K562 (cell line): Measurements from ENCODE around the gene BOD1L2. TPM values are rescaled to one million over a fixed set of nuclear protein-coding genes. Genes with fewer than 3 reads are reported as not detected.
A peak's percentile ranks its signal among the peaks of the same experiment; 100 is the strongest.

Experiments
- ASH1L ChIP-seq: fragments of 450-650 bp; IDR thresholded peaks from 2 replicates; pipeline ENCODE4 v1.6.1; 2018; ENCODE audit warnings: borderline replicate concordance, mild to moderate bottlenecking, low read depth; ENCODE audit not compliant: partially characterized antibody
- ATF4 ChIP-seq: fragments of 450-650 bp; formaldehyde crosslinking; IDR thresholded peaks from 2 replicates; pipeline ENCODE4 v1.4.0; 2022; ENCODE audit warnings: mild to moderate bottlenecking, moderate library complexity
- DLX4 ChIP-seq: fragments of 250-450 bp; sonication (Bioruptor Pico); IDR thresholded peaks from 2 replicates; pipeline ENCODE4 v1.6.1; 2021; ENCODE audit warnings: mild to moderate bottlenecking
- ETV6 ChIP-seq, 3 experiments: fragments of 150-350 bp in 1 of 3; sonication (generic) in 1 of 3; formaldehyde crosslinking in 1 of 3; IDR thresholded peaks; 2 replicates each; pipeline versions ENCODE4 v1.6.1 to v1.8.0; 2014 to 2022; ENCODE audit warnings: borderline replicate concordance in 2 of 3, low read depth in 2 of 3, antibody characterized with exemption in 1 of 3, low read length in 1 of 3, mild to moderate bottlenecking in 1 of 3, missing genetic modification reagents in 1 of 3
- FOXM1 ChIP-seq, 2 experiments: fragments of 450-650 bp in 1 of 2; sonication (generic) in 1 of 2; formaldehyde crosslinking in 1 of 2; IDR thresholded peaks; 2 replicates each; pipeline versions ENCODE4 v1.6.1 to v1.9.0; 2017 to 2022; ENCODE audit warnings: low read depth in 2 of 2, mild to moderate bottlenecking in 2 of 2, missing genetic modification reagents in 1 of 2, moderate library complexity in 1 of 2
- GABPA ChIP-seq: fragments of 200-800 bp; sonication (Bioruptor generic); conservative IDR thresholded peaks from 2 replicates; pipeline ENCODE4 v1.6.1; 2016; ENCODE audit warnings: low read depth, missing genetic modification characterization, missing compliant biosample characterization
- IFI16 ChIP-seq: fragments of 250-450 bp; sonication (Bioruptor Pico); IDR thresholded peaks from 2 replicates; pipeline ENCODE4 v2.1.2; 2022; ENCODE audit warnings: mild to moderate bottlenecking, inconsistent platforms
- JUND ChIP-seq, 2 experiments: IDR thresholded peaks; 2 replicates in 1 of 2; 3 replicates in 1 of 2; pipeline ENCODE4 v1.6.1; 2011; ENCODE audit warnings: borderline replicate concordance in 2 of 2, low read depth in 2 of 2, low read length in 2 of 2, improper control_type of control experiment in 1 of 2, missing biosample characterization in 1 of 2, missing genetic modification characterization in 1 of 2, missing genetic modification reagents in 1 of 2
- MEIS2 ChIP-seq: fragments of 450-650 bp; IDR thresholded peaks from 2 replicates; pipeline ENCODE4 v1.6.1; 2014; ENCODE audit warnings: mild to moderate bottlenecking; ENCODE audit not compliant: partially characterized antibody
- MNT ChIP-seq, 2 experiments: fragments of 450-650 bp; conservative IDR thresholded peaks; 2 replicates each; pipeline ENCODE4 v1.6.1; 2017; ENCODE audit warnings: mild to moderate bottlenecking in 2 of 2, moderate library complexity in 2 of 2
- NFRKB ChIP-seq: fragments of 450-650 bp; IDR thresholded peaks from 2 replicates; pipeline ENCODE4 v1.6.1; 2016; ENCODE audit warnings: low read depth
- NFXL1 ChIP-seq: fragments of 450-650 bp; formaldehyde crosslinking; IDR thresholded peaks from 2 replicates; pipeline ENCODE4 v1.4.0; 2021; ENCODE audit warnings: mild to moderate bottlenecking
- PHF20 ChIP-seq: fragments of 450-650 bp; IDR thresholded peaks from 2 replicates; pipeline ENCODE4 v1.6.1; 2018; ENCODE audit not compliant: partially characterized antibody
- SIN3B ChIP-seq: fragments of 450-650 bp; IDR thresholded peaks from 2 replicates; pipeline ENCODE4 v1.6.1; 2017; ENCODE audit warnings: low read depth, mild to moderate bottlenecking, moderate library complexity
- TCF7 ChIP-seq: sonication (generic); IDR thresholded peaks from 2 replicates; pipeline ENCODE4 v1.6.1; 2016; ENCODE audit warnings: antibody characterized with exemption, borderline replicate concordance
- USF2 ChIP-seq: sonication (generic); formaldehyde crosslinking; IDR thresholded peaks from 2 replicates; pipeline ENCODE4 v1.5.0; 2020; ENCODE audit warnings: missing genetic modification reagents
- VEZF1 ChIP-seq: fragments of 200-800 bp; sonication (Bioruptor generic); IDR thresholded peaks from 2 replicates; pipeline ENCODE4 v1.6.1; 2017; ENCODE audit warnings: missing genetic modification characterization, missing compliant biosample characterization
- ZNF133 ChIP-seq: fragments of 250-450 bp; sonication (Bioruptor Pico); IDR thresholded peaks from 2 replicates; pipeline ENCODE4 v1.4.0; 2020; ENCODE audit warnings: mild to moderate bottlenecking
- ZNF324 ChIP-seq: fragments of 250-450 bp; sonication (Bioruptor Pico); IDR thresholded peaks from 2 replicates; pipeline ENCODE4 v1.4.0; 2020; ENCODE audit warnings: mild to moderate bottlenecking
- ZNF785 ChIP-seq: fragments of 250-450 bp; sonication (Bioruptor Pico); IDR thresholded peaks from 2 replicates; pipeline ENCODE4 v1.4.0; 2020; ENCODE audit warnings: mild to moderate bottlenecking
- polyA plus RNA-seq, 8 experiments: library from polyadenylated mRNA; depleted of rRNA in 4 of 8; stranded (reverse) in 5 of 8; unstranded in 3 of 8; fragments of >200 nt; fragmentation: Nextera tagmentation in 2 of 8; fragmentation: Illumina TruSeq in 1 of 8; extraction: Ambion mirVana in 2 of 8; extraction: Trizol in 1 of 8; gene quantifications; 2 replicates each; pipeline versions ENCODE4 v1.2.1 to v1.2.3, GENCODE V29; 2011 to 2014; ENCODE audit warnings: inconsistent platforms in 1 of 8, missing spikeins in 1 of 8
- total RNA-seq, 7 experiments: library from RNA; depleted of rRNA in 6 of 7; stranded (reverse); fragments of >200 nt in 6 of 7; fragmentation: Illumina TruSeq in 2 of 7; extraction: Trizol in 2 of 7; gene quantifications; 2 replicates each; pipeline versions ENCODE4 v1.2.1 to v1.2.3, GENCODE V29; 2011 to 2021; ENCODE audit warnings: low replicate concordance in 1 of 7
- TF ChIP-seq, protein P1 (sequence below): fragments of 450-650 bp; formaldehyde crosslinking; IDR thresholded peaks from 2 replicates; pipeline ENCODE4 v1.4.0; 2022; ENCODE audit warnings: missing genetic modification characterization

BOD1L2 gene
- total and polyA plus RNA-seq, 9 of the 15 experiments (the other 6 are each of a cell fraction or from before 2014, with no cell fraction given), result 0.03 TPM; not detected in 8

- TF ChIP-seq ASH1L (no peak), SIN3B (no peak), PHF20 (no peak), FOXM1 (IDR thresholded peaks at IDR 0.05; ENCODE audit: low read depth) (no peak), FOXM1 (CRISPR knock-in tag; IDR thresholded peaks at IDR 0.05; ENCODE audit: low read depth) (no peak), MEIS2 (peak; percentile 77), USF2 (no peak), ETV6 (IDR thresholded peaks at IDR 0.05; ENCODE audit: borderline replicate concordance in 1 of 2, low read depth in 2 of 2, low read length in 1 of 2) (no peak), ETV6 (CRISPR knock-in tag; IDR thresholded peaks at IDR 0.05; ENCODE audit: borderline replicate concordance) (no peak), GABPA (no peak), ZNF133 (CRISPR knock-in tag) (no peak), IFI16 (no peak), ZNF785 (CRISPR knock-in tag) (no peak), ZNF324 (CRISPR knock-in tag) (no peak), DLX4 (CRISPR knock-in tag) (no peak), MNT (conservative IDR thresholded peaks at IDR 0.05) (no peak), NFXL1 (no peak), JUND (IDR thresholded peaks at IDR 0.05; ENCODE audit: borderline replicate concordance, low read depth, low read length) (0 out of 2 replicates have a peak, but pooled peaks have one; percentile 42), JUND (tag; IDR thresholded peaks at IDR 0.05; ENCODE audit: borderline replicate concordance, low read depth, low read length) (peak; percentile 62; the same call in 2 of the 3 replicates), NFRKB (no peak), ATF4 (CRISPR knock-in tag) (no peak), TCF7 (no peak), VEZF1 (CRISPR knock-in tag) (no peak)
- TF ChIP-seq, protein P1, sequence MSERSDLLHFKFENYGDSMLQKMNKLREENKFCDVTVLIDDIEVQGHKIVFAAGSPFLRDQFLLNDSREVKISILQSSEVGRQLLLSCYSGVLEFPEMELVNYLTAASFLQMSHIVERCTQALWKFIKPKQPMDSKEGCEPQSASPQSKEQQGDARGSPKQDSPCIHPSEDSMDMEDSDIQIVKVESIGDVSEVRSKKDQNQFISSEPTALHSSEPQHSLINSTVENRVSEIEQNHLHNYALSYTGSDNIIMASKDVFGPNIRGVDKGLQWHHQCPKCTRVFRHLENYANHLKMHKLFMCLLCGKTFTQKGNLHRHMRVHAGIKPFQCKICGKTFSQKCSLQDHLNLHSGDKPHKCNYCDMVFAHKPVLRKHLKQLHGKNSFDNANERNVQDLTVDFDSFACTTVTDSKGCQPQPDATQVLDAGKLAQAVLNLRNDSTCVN (CRISPR knock-in tag), result no peak
These were observed 36.6 kb upstream of the BOD1L2 start (continued) for GRCh38 chr18:57110290-57110689.
